DMS114 treated with DMSO at 0.1 percent for 48 hours (cell line): ENCODE measurements around the gene LLCFC1.
"Not testable (repeated sequence)": the region's sequence is repeated elsewhere in the genome, so short reads cannot be mapped to it uniquely, and the experiment has no call there.

Experiments
- DNase-seq: peaks from one replicate; lab custom pipeline; 2025; ENCODE audit not compliant: unreplicated experiment; lab: John Stamatoyannopoulos, UW

Gene LLCFC1

DNA sequence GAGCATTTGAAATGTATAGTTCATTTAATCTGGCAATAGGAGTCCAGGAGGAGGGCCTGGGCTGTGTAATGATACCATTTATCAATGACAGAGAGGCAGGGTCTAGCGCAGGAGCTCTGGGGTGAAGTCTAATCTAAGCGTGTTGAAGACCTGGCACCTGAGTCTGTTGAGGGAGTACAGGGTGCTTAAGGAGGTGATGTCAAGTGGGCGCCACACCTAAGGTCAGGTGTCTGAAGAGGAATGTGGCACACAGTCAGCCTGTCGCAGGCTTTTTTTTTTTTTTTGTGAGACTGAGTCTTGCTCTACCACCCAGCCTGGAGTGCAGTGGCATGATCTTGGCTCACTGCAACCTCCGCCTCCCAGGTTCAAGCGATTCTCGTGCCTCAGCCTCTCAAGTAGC, 2.3 kb downstream of the LLCFC1 start:
- DNase-seq, result no peak

DNA sequence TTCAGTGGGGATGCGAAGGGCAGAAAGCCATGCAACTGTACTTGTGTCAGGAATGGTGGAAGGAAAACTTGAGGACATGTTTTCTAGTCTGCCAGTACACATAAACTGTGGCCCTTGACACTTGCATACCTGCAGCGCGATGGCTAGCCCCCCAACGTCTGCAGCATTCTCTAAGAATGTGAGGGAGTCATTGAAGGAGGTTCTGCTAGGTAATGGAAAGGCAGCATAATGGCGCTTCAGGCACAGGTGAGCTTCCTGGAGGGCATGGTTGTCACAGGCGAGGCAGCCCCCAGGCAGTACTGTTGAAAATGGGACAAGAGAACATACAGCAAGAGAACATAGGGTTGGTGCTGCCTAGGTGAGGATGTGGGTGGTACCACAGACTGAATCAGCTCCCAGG, 3.5 kb downstream of the LLCFC1 start:
- DNase-seq, result no peak

DNA sequence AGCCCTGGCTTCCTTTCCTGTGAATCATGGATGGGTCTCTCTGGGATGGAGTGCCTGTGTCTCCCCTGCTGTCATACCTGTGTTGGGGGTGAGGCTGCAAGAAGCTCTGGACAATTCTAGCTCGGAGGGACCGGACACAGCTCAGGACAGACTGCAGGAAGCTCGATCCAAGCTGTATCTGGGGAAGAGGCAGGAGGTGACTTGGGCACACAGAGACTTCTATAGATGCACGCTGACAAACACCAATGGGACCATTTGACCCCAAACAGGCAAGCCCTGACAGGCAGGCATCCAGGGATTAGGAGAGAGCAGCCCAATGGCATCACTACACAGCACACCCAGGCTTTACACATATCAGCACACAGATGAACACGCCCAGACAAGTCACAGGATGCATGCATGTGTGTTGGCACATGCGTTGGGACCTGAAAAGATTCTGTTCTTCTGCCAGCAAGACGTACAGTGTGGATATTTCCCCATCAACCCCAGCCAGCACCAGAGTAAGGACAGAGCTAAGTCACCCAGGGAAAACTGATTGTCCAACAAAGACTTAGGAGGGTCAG, 4.5 kb downstream of the LLCFC1 start:
- no peak for DNase-seq

DNA sequence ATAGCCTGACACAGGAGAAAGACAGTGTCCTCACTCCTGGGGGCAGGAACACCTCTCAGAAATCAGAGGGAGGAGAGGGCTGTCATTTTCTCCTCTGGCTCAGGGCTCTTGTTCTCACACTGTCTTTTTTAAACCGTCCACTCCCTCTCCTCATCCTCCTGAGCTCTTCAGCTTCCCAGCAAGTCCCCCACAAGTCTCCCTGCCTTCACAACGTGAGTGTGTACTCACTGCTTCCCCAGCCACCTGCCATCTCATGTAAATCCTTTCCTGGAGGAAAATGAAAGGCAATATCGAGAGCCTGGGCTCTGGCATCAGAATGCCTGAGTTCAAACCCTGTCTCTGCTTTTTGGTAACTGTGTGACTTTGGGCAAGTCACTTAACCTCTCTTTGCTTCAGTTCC, 5.7 kb downstream of the LLCFC1 start:
- DNase-seq, result no peak

DNA sequence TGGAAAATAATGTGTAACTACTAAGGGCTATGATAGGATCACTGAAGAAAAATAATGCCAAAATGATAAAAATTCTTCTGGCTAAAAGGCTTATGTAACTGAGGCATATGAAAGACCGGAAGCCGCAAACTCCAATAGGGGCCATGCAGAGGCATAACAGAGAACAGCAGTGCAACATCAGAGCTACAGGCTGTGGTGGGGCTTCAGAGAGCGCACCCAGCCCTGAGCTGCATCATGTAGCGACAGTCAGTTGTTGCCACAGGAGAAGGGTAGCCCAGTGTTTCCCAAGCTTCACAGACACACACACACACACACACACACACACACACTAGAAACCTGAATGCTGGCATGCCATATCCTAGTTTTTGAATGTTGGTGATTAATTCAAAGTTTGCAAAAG, 9.3 kb downstream of the LLCFC1 start:
- DNase-seq, result no peak

DNA sequence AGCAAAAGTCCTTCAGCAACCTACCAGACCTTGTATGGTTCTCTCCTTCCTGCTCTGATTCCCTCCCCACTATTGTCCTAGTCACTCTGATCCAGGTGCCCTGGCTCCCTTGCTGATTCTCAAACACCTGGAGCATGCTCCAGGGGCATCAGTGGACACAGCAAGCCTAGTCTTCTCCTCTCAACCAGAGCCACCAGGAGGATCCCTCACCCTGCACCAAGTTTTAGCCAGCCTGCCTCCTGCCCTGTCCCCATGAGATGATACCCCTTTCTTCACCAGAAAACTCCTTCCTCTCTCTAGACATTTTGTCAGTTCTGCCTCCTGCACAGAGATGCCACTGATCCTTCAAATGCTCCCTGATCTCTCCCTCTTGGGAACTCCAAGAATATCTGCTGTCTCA, 11.0 kb downstream of the LLCFC1 start:
- no peak for DNase-seq

DNA sequence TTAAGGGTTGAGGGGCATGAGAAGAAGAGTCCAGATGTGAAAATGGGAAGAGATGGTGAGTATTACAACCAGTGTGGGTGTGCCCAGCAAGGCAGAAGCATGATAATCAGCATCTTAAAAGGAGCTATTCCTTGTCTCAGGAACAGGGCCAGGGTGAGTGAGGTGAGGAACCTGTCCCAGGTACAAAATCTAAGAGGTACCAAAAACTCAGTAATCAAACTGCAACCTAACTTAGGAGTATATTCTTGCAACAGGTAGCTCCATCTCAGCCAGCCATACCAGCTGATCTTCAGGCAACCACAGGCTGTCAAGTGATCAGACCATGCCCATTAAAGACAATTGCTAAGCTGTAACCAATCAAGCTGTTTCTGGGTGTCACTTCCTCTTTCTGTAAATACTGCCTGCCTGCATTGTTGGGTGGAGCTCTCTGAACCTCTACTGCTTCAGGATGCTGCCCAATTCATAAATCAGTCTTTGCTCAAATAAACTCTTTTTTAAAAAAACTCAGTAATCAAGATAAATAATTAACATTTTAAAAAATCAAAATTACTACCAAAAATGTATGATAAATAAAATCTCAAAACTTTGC, 15.5 kb downstream of the LLCFC1 start:
- no peak for DNase-seq

DNA sequence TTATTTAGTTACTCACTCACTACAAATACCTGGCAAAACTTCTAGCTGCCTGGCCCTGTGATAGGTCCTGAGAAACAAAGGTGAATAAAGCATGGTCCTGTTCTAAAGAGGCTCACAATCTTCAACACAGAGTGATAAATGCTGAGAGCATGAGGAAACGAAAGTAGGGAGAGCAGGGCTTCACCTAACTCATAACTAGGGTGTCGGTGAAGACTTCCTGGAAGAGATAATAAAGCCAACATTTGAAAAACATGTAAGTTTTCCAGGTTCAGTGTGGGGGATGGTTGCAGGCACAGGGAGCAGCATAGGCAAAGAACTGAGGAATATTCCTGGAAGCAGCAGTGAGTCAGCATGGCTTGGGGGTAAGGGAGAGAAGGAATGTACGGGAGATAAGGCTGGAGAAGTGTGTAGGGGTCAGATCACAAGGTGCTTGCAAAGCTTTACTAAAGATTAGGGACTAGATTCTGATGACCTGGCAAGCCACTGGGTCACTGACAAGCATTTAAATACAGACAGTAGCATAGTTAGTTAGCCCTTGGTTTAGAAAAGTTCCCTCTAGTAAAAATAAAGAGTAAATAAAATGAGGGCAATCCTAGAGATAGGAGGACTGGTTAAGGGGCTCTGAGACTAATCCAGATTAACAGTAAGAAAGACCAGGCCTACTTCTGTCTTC, 17.8 kb downstream of the LLCFC1 start:
- no peak for DNase-seq

DNA sequence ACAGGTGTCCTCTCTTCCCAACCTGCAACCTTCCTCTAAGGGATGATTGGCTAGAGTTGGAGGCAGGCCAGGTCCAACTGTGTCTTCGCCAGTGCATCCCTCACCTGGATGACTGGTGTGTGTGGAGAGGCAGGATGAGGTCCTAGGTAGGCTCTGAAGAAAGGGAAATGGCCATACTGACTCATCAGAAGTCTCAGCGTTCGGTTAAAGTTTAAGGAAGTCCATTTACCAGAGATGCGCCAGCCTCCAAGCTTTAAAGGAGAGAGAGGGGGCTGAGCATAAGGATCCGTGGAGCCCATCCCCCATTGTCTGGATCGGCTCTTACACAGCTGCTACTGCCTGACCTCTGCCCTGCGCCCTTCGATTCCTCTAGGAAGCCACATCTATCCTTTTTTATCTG, 18.4 kb downstream of the LLCFC1 start:
- DNase-seq, result no peak

DNA sequence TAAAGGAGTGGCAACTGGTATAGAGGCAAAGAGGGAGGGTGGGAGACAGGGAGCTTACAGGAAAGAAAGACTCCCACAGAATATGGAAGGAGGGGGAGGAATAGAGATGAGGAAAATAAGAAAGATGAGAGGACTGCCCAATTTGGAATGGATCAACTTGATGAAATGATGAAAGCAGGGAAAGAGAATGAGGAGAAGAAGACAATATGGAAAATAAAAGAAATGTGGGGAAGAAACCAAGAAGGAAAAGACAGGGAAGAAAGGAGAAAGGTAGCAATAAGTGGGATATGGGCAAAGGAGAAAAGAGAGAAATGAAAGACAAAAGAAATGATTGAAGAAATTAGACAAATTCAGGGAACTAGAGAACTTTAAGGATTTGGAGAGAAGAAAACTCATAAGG, 19.9 kb downstream of the LLCFC1 start:
- no peak for DNase-seq

DNA sequence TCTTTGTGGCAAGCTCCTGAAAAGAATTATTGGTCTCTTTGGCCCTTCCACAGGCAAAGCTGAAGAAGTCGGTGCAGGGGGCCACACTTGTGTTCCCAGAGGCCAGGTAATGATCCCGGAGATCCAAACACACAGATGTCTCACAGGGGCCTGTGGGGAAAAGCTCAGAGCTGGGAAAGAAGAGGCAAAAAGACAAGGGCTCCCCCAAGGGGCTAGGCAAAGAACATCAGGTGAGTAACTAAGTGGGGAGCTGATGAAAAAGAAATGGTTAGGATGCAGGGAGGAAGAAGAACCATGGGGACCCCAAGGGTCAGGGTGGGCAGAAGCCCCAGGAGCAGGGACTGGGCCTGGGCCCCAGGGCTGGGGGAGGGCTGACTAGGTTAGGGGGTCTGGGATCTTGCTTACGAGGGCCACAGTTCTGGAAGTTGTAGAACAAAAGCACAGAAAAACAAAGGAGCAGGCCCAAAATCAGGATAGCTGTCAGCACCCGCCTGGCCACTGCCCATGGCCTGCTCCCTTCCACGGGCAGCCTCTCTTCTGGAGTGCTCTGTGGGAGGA, 21.8 kb downstream of the LLCFC1 start:
- DNase-seq, result no peak

DNA sequence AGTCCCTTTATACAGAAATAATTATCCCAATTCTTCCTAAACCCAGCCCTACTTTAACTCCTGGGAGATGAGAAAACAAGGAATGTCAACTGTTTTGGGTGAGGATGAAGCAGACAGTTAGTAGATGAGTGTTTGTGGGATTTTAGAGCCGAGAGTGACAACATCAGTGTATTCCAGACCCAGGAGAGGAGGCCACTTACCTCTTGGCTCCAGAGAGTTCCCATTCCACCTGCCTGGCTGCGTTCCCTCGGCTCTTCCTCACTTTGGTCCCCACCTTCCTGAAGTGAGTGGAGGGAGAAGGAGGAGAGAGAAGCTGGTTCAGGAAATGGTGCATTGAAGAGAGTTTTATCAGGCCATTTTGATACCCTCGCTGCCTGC, 22.3 kb downstream of the LLCFC1 start:
- DNase-seq, result no peak

DNA sequence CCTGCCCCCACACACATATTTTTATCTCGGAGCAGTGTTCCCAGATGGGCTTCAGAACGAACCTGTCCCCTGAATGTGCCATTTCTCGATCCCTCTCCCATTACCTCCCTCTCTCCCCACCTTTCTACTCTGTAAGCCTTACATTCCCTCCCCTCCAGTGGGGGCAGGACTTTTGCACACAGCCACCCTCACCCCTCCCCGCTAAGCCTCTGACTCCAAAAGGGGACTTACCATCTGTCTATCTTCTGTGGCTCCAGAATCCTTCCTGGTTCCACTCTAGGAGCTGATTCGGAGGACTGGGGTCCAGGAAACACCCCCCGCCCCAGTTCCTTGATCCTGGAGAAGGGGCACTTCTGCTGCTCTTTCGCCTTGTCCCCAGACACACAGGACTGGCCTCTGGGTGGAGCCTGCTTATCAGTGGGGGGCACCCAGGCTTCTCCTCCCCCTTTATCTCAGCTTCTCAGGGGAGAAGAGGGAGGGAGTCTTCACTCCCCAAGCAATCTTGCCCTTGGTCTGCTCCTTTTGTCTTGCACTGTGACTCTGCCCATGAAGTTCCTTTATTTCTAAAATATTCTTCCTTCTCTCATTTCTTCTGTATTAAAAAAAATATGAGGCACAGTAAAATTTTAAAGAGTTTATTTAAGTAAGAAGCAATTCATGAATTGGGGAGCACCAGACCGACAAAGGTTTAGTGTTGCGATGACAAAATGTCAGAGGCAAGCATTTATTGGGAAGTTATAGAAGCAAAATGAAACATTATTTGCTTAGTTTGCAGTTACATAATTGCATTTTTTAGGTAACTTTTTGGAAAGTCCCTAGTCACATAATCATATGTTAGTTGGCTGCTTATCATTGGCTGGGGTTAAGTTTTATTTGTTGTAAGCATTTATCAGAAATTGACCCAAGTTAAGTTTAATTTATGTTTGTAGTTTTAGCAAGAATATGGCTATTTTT, 23.0 kb downstream of the LLCFC1 start, which contains the start of gene KEL:
Gene KEL, minus strand, starts transcription at position 391 of the 954 bp plus-strand sequence. Its CDS starts 157 bp downstream, at position 234.
- no peak for DNase-seq

DNA sequence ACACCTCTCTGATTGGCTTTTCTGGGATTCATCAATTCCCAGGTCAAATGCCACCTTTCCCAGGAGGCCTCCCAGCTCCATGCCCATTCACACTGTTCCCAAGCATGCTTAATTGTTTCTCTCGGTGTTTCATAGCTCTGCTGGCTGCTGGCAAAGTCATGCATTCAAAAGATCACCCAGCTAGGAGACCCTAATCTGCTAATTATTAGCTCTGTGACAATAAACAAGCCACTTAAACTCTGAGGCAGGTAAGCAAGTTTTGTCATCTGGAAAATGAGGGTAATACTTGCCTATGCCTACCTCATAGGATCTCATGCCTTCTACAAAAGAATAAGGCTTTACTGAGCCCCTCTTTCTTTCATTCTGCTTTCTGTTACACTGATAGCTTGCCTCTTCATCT, 23.7 kb downstream of the LLCFC1 start:
- DNase-seq, result no peak

DNA sequence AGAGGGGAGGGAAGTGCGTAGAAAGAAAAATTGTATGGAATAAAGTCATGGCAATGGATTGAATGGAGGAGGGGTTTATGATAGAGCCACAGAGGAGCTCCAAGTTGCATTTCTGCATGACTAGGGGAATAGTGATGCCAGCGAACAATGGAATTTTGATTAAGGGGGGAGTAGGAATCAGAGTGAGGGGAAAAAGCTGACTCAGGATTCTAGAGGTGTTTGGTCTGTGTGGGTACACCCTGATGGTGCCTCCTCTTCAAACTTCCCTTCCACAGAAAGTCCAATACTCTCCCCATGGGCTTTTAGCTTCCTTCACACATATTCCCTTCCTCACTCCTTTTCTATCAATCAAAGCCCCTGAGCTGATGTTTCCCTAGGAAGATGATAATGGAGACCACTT, 24.7 kb downstream of the LLCFC1 start:
- no peak for DNase-seq

DNA sequence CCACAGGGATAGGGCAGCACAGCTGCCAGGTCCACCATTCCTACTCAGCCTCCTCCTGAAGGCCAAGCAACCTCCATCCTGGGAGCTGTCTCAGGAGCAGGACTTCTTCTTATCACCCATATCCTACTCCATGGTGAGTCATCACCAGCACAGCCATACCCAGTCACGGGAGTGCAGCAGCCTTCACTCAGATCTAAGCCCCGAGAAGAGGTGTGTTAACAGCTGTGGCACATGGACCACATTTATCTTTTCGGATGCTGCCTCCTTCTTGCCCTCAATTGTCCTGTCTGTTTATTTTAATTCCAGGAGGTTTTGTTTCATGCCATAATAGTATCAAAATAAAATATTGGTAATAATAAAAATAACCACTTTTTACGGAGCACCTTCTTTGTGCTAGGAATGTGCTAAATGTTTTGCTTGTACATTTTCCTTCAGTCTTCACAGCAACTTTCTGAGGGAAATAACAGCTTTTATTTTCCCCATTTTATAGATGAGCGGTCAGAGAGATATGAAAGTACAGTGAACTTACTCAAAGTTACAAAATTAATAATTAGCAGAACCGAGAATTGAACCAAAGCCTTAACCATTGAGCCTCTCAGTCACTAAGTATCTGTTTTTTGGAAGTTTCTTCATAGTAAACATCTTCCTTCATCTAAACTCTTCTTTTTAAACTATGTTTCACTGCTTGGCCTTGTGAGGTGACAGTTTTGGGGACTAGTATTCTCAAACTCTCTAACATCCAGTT, 25.4 kb downstream of the LLCFC1 start:
- no peak for DNase-seq

DNA sequence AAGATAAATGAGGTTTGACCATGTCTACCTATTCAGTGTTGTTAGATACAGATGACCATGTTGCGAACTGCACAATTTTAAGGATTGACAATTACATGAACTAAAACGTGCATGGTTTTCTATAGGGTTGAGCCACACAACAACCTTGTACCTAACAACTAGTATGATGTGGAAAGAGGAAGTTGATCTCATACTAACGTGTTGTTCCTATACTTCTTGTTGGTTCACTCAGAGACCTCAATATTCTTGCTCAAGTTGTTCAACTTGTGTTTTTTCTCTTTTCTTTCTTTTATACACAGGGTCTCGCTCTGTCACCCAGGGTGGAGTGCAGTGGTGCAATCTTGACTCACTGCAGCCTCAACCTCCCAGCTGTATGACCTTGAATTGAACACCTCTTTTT, 28.9 kb downstream of the LLCFC1 start:
- DNase-seq, result no peak

DNA sequence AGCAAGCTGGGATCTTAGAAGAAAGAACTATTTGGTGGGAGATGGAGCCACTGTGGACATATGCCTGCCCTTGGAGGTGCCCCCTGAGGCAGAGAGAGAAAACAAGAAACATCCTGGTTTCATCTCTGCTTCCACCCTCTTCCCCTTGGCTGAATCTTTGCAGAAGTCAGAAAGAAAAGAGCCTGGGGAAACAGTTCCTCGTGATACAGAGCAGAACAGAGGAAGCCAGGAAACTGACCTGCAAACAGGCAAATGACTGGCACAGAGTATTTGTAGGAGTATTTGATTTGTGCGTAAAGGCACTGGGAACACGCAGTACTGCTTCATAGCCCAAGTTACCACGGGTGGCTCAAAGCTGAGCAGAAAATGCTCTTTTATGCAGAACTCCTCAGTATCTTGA, 29.9 kb downstream of the LLCFC1 start:
- no peak for DNase-seq

DNA sequence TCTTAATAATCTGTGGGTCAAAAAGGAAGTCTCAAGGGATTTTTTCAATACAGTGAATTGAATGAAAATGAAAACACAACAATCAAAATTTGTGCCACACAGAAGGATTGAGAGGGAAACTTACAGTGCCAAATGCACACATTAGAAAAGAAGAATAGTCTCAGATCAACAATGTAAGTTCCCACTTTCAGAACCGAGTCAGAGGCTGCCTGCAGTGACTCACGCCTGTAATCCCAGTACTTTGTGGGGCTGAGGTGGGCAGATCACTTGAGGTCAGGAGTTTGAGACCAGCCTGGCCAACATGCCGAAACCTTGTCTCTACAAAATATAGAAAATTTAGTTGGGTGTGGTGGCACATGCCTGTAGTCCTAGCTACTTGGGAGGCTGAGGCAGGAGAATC, 35.3 kb downstream of the LLCFC1 start:
- DNase-seq, result no peak

DNA sequence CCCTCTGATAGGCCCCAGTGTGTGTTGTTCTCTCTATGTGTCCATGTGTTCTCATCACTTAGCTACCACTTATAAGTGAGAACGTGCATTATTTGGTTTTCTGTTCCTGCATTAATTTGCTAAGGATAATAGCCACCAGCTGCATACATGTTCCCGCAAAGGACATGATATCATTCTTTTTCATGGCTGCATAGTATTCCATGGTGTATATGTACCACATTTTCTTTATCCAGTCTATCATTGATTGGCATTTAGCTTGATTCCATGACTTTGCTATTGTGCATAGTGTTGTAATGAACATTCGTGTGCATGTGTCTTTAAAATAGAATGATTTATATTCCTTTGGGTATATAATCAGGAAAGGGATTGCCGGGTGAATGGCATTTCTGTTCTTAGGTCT, 39.1 kb downstream of the LLCFC1 start:
- not testable (repeated sequence) for DNase-seq

DNA sequence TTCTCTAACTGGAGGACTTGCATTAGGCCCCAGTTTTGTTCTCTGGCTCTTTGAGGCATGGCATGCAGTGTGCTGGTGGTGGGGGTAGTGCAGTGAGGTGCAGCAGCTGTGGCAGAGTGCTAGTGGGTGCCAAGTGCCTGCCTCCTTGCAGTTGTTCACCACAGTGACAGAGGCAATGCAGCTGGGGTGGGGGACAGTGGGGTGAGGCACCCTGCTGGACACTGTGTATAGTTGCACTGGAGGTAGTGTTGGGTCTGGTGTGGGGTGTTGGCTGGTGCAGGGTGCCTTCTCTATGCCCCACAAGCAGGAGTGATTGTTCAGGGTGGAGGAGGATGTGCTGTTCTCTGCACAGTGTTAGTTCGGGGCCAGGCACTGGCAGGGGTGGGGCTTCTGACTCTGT, 44.5 kb downstream of the LLCFC1 start:
- DNase-seq, result no peak
